ENCODE measurements around the gene WDR55.

DNA sequence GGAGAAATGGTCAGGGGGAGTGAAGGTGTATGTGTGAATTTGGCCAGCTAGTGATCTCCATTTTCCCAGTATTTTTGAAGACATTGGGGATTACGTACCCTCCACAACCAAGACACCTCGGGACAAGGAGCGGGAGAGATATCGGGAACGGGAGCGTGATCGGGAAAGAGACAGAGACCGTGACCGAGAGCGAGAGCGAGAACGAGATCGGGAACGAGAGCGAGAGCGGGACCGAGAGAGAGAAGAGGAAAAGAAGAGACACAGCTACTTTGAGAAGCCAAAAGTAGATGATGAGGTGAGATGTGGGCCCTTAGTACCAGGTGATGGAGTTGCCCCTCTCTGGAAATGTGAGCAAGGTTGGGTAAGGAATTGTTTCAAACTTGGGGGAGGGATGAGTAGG lies 5.8 kb upstream of the WDR55 start:
- TF ChIP-seq TCF12 (IDR thresholded peaks at IDR 0.05; ENCODE audit: low read depth): no peak
- TF ChIP-seq EGR1 (IDR thresholded peaks at IDR 0.05): no peak
